ENCODE measurements around the gene KLHDC4.
A peak's percentile ranks its signal among the peaks of the same experiment; 100 is the strongest.

The KLHDC4 gene

GRCh38 chr16:87704754-87705353, 60.9 kb downstream of the KLHDC4 start:
- DNase-seq (ENCODE audit: extremely low spot score, insufficient read length, low read depth) (no peak), FAIRE-seq (no peak)

DNA sequence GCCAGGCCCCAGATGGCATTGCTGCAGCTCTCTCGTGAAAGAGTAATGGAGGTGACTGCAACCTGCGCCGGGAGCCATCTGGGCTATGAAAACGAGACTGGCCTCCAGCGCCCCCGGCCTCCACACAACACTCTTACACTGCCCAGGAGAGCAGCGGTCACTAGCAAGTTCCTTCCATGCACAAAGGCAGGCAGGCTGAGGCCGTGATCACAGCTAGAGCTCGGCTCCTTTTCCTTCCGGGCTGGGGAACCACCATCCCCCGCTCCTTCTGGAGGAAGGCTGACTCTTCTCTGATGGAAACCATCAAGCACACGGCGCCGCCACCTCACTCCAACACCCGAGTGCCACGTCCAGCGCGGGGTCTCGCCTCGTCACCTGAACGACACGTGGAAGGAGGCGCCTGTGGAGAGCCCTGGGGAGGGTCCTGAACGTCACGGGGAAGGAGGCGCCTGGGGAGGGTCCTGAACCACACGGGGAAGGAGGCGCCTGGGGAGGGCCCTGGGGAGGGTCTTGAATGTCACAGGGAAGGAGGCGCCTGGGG, 61.9 kb downstream of the KLHDC4 start:
- DNase-seq (ENCODE audit: extremely low spot score, insufficient read length, low read depth), result no peak
- FAIRE-seq, result no peak

DNA sequence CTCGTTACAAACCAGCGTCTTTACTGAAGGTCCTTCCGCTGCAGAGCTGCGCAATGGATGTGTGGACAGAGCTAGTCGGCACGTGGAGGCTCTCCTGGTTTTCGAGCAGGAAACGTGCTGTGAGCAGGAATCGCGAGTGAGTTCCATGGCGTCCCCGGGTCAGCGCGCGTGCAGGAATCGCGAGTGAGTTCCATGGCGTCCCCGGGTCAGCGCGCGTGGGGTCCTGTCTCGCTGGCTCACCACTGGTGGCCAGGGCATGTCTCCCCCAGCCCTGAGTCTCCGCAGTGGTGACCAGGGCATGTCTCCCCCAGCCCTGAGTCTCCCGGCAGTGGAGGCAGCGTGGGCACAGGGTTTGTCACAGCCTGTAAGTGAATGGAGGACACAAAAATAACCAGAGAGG, 62.7 kb downstream of the KLHDC4 start:
- DNase-seq (ENCODE audit: extremely low spot score, insufficient read length, low read depth) (no peak), FAIRE-seq (no peak)

DNA sequence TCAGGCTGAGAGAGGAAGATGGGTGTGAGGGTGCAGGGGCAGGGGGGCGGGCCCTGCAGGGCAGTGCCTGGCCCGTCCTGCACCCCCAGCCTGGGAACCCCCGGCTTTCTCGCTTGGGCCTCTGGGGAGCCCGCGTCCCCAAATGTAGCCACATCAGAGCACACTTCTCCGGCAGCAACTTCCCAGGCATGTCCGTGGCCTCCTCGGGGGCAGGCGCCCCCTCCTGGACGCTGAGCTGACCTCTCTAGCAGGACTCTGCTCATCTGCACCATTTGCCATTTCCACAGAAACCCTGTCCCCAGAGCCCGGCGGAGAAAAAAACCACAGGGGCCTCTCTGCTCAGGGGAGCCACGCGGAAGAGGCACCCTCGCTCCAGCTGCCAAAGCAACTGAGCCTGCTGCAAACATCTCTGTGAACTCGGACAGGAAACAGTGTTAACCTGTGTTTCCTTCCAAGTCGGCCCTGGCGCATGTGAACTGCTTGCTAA, 63.4 kb downstream of the KLHDC4 start:
- FAIRE-seq (peak; percentile 97), DNase-seq (ENCODE audit: extremely low spot score, insufficient read length, low read depth) (peak; percentile 75)

- FAIRE-seq (peak; percentile 12), DNase-seq (ENCODE audit: extremely low spot score, insufficient read length, low read depth) (no peak)
These were observed 64.3 kb downstream of the KLHDC4 start for GRCh38 chr16:87701505-87701921.

GRCh38 chr16:87701078-87701460, 64.7 kb downstream of the KLHDC4 start:
- DNase-seq (ENCODE audit: extremely low spot score, insufficient read length, low read depth) (no peak), FAIRE-seq (no peak)

- FAIRE-seq (no peak), DNase-seq (ENCODE audit: extremely low spot score, insufficient read length, low read depth) (no peak)
These were observed 65.2 kb downstream of the KLHDC4 start for GRCh38 chr16:87700406-87701077.

DNA sequence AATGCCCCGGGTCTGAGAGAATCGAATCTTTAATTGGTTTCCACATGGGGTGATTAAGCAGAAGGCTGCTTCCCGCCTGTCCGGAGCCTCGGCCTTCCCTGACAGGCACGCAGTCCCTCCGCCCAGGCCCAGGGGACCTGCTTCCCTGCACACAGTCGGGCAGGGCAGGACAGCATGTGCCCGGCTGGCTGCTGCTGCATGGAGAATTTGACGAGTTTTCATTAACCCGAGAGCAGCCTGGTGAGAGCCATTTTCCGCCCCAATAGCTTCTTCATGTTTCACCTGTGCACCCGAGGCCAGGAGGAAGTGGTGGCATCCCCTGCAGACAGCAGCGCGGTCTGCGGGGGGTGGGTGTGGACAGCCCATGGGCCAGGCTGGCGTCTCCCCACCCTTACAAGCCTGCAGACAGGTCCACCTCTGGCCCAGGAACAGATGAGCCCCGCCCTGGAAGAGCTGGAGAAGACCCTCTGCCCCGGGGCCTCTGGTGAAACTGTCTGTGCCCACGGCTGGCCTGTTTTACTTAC, 67.0 kb downstream of the KLHDC4 start:
- DNase-seq (ENCODE audit: extremely low spot score, insufficient read length, low read depth), result no peak
- FAIRE-seq, result no peak

- peak; percentile 90 for FAIRE-seq
- DNase-seq (ENCODE audit: extremely low spot score, insufficient read length, low read depth), result peak; percentile 59
These were observed 67.5 kb downstream of the KLHDC4 start for GRCh38 chr16:87698241-87698640.

DNA sequence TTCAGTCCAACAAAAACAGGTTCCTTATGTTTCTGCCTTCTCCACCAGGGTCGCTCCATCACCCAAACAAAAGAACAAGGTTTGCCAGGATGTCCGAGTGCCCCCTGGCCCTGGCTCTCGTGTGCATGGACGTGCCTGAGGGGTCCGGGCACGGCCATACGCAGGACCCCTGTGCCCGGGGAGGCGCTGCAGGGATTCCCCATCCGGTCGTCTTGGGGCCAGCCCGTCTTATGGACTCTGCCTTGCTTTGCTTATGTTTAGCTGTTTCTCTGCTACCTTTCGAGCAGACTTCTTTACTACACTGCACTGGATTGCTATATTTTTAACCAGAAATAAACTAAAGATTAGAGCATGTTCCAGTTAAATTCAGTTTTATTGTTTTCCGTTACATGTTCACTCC, 68.0 kb downstream of the KLHDC4 start:
- no peak for DNase-seq (ENCODE audit: extremely low spot score, insufficient read length, low read depth)
- FAIRE-seq, result no peak

GRCh38 chr16:87697256-87697655, 68.5 kb downstream of the KLHDC4 start:
- FAIRE-seq (no peak), DNase-seq (ENCODE audit: extremely low spot score, insufficient read length, low read depth) (no peak)

GRCh38 chr16:87696726-87697125, 69.1 kb downstream of the KLHDC4 start:
- FAIRE-seq (no peak), DNase-seq (ENCODE audit: extremely low spot score, insufficient read length, low read depth) (no peak)

DNA sequence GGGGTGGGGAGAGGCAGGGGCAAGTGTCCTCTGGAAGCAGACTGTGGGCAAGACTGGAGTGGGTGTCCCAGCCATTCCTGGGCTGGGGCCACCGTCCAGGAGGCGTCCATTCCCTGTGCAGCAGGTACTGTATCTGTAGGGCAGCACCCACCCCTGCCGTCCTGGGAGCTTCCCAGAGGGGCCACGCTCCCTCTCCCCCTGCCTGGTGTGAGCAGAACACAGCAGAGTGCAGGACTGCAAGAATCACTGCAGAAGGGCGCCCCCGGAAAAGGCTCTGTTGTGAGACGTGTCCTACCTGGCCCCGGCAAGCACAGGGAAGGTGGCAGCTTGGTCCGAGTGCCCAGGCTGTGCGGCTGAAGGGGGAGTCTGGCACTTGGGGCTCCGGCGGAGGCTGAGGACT, 70.3 kb downstream of the KLHDC4 start:
- no peak for FAIRE-seq
- no peak for DNase-seq (ENCODE audit: extremely low spot score, insufficient read length, low read depth)

- FAIRE-seq (no peak), DNase-seq (ENCODE audit: extremely low spot score, insufficient read length, low read depth) (no peak)
These were observed 71.2 kb downstream of the KLHDC4 start for GRCh38 chr16:87694441-87695125.

GRCh38 chr16:87693827-87694226, 72.0 kb downstream of the KLHDC4 start:
- FAIRE-seq, result no peak
- no peak for DNase-seq (ENCODE audit: extremely low spot score, insufficient read length, low read depth)

DNA sequence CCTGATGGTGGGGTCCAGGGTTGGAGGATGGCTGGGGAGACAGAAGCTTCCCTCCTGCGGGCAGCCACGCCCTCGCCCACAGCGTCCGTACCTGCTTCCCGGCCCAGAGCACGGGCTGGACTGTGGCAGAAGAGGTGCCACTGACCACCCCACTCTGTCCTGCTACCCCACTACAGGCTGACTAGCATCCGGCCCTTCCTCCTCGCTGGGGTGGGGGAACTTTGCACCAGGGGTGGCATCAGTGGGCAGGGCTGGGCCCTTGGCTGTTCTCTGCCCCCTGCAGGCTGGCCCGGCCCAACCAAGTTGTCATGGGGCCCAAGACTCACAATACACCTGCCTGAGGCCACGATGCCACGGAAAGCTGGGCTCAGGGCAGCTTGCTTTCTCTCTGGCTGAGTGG, 73.0 kb downstream of the KLHDC4 start:
- DNase-seq (ENCODE audit: extremely low spot score, insufficient read length, low read depth) (no peak), FAIRE-seq (no peak)

- no peak for FAIRE-seq
- no peak for DNase-seq (ENCODE audit: extremely low spot score, insufficient read length, low read depth)
These were observed 73.6 kb downstream of the KLHDC4 start for GRCh38 chr16:87692176-87692575.

DNA sequence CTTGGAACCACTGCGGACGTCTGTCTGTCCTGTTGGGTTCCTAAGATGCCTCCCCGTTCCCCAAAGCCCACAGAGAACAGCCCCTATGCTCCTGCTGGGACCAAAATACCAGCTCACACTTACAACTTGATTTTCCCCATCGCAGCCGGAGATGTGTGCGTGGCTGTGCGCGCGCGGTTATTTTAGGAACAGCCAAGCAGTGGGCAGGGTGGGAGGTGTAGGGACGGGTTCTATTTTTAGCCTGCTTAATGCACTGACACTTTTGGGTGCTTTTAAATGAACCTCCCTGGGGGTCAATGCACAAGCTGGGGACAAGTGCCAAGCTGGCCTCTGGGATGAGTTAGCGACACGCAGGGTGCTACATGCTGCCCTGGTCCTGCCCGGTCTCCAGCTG, 74.1 kb downstream of the KLHDC4 start:
- FAIRE-seq (no peak), DNase-seq (ENCODE audit: extremely low spot score, insufficient read length, low read depth) (no peak)

DNA sequence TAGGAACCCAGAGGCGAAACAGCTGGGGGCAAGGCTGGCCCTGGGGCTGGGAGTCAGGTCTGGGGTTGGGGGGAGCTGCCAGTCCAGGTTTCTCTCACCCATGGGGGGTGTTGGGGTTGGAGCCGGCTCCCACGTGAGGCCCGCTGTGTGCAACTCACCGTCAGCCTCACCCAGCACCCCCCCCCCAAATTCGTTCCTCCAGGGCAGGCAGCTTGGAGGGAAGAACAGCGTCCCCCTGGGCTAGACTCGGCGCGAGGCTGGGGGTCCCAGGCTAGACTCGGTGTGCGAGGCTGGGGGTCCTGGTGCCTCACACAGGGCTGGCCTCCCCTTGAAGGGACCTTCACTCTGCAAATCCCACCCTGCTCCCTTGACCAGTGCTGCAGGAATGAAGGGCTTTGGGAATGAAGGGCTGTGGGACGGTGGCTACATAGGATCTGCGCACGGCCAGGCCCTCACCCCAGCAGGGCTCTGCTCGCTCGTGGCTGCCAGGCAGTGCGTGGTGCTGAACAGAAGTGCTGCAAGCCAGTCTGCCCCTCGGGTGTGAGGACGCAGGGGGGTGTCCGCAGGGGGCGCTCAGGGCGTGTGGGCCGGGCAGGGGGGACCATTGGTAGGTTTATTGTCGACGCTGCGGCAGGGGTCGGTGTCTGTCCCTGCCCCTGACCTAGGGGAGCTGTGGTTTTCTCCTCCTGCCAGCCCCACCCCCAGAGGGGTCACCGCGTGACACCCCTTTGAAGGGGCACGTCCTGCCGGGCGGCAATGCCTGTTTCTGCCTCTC, 74.7 kb downstream of the KLHDC4 start:
- FAIRE-seq (no peak), DNase-seq (ENCODE audit: extremely low spot score, insufficient read length, low read depth) (no peak)

GRCh38 chr16:87689956-87690465, 75.8 kb downstream of the KLHDC4 start:
- FAIRE-seq (no peak), DNase-seq (ENCODE audit: extremely low spot score, insufficient read length, low read depth) (no peak)
